ENCODE results near the gene IPCEF1.

DNA sequence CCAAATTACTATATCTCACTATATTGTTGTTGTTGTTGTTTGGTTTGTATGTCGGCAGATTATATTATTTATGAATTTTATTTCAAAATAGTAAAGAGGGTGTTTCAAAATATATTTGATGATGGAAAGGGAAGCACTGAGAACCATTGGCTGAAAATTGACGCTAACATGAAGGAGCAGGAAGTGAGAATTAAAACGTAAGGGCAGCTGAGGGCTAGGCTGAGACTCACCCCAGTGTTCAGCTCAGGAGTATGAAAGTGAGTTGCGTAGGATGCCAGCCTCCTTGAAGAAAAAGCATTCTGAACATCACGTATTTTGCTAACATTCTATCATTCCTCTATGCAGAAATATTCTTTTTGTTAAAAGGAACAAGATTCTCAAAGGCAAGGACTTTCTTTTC, 10.7 kb upstream of the IPCEF1 start:
- no peak for TF ChIP-seq EZH2 (IDR thresholded peaks at IDR 0.05; ENCODE audit: low read length, missing control alignments)
- TF ChIP-seq, protein P1, sequence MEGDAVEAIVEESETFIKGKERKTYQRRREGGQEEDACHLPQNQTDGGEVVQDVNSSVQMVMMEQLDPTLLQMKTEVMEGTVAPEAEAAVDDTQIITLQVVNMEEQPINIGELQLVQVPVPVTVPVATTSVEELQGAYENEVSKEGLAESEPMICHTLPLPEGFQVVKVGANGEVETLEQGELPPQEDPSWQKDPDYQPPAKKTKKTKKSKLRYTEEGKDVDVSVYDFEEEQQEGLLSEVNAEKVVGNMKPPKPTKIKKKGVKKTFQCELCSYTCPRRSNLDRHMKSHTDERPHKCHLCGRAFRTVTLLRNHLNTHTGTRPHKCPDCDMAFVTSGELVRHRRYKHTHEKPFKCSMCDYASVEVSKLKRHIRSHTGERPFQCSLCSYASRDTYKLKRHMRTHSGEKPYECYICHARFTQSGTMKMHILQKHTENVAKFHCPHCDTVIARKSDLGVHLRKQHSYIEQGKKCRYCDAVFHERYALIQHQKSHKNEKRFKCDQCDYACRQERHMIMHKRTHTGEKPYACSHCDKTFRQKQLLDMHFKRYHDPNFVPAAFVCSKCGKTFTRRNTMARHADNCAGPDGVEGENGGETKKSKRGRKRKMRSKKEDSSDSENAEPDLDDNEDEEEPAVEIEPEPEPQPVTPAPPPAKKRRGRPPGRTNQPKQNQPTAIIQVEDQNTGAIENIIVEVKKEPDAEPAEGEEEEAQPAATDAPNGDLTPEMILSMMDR (conservative IDR thresholded peaks at IDR 0.05 in 1 of 2, IDR thresholded peaks at IDR 0.05 in 1 of 2; ENCODE audit: low read depth in 1 of 2, low read length in 2 of 2): no peak

Data from fibroblast of lung (primary cell).